AG09309 (cell line): Measurements from ENCODE around the gene NCMAP.

Source experiments
- DNase-seq: peaks from one replicate; pipeline ENCODE4 v3.0.0-alpha.2; 2010; ENCODE audit warnings: low read depth
- H3K4me3 ChIP-seq: 2 replicates; pipeline ENCODE4 v1.5.1; 2011; ENCODE audit warnings: mild to moderate bottlenecking, low read depth, low read length, moderate library complexity; ENCODE audit not compliant: control insufficient read depth
- TF ChIP-seq, protein P1 (sequence below): IDR thresholded peaks from 2 replicates; pipeline ENCODE4 v1.5.1; 2011; ENCODE audit warnings: mild to moderate bottlenecking, low read depth, low read length, inconsistent platforms; ENCODE audit not compliant: insufficient read depth, control insufficient read depth; ENCODE audit errors: missing control alignments

Gene NCMAP

DNA sequence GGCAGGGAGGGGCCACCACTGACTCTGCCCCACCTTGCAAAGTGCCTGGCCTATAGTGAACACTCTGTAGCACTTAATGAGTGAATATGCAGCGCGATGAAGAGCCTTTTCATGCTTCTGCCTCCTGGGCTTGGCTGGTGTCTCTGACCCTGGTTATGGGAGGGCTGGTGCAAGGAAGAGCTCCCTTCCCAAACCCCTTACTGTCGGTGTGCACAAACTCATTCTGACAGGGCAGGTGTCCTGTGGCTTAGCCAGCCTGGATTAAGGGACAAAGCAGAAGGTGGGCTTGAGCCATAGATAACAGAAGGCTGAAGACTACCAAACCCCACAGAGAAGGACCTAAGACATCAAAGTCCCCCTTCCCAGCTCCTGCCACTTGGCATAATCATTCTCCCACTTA, 2.0 kb upstream of the NCMAP start:
- TF ChIP-seq, protein P1, sequence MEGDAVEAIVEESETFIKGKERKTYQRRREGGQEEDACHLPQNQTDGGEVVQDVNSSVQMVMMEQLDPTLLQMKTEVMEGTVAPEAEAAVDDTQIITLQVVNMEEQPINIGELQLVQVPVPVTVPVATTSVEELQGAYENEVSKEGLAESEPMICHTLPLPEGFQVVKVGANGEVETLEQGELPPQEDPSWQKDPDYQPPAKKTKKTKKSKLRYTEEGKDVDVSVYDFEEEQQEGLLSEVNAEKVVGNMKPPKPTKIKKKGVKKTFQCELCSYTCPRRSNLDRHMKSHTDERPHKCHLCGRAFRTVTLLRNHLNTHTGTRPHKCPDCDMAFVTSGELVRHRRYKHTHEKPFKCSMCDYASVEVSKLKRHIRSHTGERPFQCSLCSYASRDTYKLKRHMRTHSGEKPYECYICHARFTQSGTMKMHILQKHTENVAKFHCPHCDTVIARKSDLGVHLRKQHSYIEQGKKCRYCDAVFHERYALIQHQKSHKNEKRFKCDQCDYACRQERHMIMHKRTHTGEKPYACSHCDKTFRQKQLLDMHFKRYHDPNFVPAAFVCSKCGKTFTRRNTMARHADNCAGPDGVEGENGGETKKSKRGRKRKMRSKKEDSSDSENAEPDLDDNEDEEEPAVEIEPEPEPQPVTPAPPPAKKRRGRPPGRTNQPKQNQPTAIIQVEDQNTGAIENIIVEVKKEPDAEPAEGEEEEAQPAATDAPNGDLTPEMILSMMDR, result no peak
- DNase-seq, result no peak
- no peak overlapping the region for H3K4me3 ChIP-seq

DNA sequence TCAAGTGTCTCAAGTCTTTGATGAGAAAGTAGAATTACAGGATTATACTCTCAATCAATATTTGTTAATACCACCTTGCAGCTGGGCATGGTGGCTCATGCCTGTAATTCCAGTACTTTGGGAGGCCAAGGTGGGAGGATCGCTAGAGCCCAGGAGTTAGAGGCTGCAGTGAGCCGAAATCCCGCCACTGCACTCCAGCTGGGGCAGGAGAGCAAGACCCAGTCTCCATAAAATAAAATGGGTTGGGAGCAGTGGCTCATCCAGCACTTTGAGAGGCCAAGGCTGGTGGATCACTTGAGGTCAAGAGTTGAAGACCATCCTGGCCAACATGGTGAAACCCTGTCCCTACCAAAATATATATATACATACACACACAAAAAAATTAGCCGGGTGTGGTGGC, 1.2 kb upstream of the NCMAP start:
- TF ChIP-seq, protein P1, result no peak
- no peak for DNase-seq
- no peak overlapping the region for H3K4me3 ChIP-seq

DNA sequence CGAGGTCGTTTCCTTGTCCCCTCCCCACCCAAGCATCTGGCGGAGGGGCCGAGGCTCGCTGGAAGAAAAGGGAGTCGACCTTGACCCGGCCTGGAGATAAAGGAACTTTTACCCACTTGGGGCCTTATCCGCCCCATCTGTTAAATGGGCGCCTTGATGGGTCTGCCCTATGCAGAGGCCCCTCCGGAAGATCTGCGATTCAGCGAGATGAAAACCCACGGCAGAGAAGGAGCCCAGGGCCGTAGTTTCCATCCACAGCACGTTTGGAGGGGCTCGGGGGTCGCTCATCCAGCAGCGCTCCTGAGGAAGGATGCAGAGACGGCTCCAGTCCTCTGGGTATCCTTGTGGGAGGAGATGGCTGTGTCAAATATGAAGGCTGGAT, 518 bp downstream of the NCMAP start:
- no peak for DNase-seq
- TF ChIP-seq, protein P1, result no peak
- H3K4me3 ChIP-seq, result no peak overlapping the region

DNA sequence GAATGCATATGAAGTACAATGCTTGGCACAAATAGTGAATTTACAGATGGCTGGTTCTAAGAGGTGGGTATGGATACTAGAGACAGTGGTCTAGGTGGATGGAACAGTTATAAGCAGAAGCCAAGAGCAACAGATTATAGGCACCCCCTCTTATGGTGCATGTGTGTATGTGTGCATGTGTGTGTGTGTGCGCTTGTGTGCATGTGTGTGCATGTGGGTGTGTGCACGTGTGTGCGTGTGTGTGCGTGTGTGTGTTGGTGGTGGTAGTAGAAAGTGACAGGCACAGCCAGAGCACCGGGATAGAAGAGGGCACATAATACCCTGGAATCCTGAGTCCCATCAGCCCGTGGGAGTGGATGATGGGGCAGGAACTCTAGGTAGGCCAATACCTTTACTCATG, 1.3 kb downstream of the NCMAP start:
- DNase-seq, result no peak
- no peak overlapping the region for H3K4me3 ChIP-seq
- TF ChIP-seq, protein P1, result no peak

DNA sequence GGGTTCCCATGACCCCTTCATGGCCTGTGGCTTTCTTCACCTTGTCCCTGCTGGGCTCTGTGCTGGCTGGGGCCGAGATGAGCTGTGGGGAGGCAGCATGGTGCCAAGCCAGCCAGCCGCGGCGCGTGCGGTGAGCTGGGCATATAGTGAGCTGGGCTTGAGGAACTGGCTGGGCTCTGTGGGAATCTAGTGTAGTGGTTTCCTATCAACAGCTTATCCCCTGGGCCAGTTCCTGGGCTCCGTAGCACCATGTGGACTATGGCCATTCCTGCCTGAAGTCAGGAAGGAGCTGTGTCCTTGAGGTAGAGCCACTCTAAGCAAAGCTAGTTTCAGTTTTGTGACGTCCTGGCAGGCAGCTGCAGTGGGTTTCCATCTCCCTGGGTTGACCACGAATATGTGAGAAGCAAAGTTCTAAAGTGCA, 1.8 kb downstream of the NCMAP start:
- no peak for DNase-seq
- TF ChIP-seq, protein P1, result no peak
- no peak overlapping the region for H3K4me3 ChIP-seq

DNA sequence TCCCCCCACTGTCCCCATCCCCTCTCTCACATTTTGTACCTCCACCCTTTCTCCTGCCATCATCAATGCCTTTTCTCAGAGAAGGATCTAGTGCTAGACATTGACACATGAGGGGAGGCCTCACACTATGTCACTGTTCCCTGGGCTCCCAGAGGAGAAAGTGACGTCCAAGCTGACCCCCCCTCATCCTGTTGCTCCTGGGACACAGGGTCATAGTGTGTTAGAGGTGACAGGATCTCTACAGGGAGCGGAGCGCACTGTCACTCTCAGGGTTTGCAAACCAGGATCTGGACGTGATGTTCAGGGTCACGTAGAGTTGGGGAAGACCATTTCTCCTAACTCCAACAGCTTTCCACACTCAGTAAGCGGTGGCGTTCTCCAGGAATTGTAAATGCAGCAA, 2.6 kb downstream of the NCMAP start:
- no peak overlapping the region for H3K4me3 ChIP-seq
- TF ChIP-seq, protein P1, result no peak

DNA sequence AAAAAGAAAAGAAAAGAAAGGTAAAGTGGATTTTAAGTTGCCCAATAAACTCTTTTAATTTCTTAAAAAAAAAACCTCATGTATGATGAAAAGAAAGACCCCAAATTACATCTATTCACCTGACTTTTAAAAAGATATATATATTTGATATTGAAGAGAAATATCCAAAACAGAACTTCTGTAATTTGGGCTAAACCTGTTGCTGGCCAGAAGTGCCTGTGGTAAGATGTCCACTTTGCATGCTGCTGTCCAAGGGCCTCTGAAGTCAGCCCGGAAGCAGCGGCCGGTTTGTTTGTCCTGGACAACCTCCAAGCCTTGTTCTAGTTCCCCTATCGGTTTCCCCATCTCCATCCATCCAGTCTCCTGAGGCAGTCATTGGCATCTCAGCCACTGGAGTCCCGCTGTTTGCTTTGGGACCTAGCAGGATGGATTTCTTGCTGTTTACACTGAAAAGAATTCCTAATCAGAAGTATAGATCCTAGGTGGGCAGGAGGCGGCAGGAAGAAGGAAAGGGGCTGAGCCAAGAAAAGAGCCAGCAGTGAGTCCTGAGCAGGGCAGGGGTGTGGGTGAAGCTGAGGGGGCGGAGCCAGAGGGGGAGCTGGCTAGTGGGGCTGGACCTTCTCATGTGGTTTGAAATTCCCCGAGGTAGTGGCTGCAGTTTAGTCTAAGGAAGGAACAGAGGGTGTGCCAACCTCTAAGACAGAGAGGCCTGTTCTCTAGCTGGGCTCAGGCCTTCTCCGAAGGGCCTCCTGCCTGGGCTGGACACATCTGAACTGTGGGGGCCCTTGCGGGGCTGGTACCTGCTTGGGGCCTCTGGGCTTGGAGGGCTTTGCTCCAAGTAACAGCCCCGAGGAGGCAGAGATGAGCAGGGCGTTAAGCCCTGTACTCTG, 3.3 kb downstream of the NCMAP start:
- DNase-seq, result peak; percentile 23
- no peak overlapping the region for H3K4me3 ChIP-seq
- TF ChIP-seq, protein P1, result no peak

More for the DNA sequence above, 2.6 kb downstream of the NCMAP start:
- DNase-seq, result no peak
